Epithelial cell of proximal tubule (primary cell): Measurements from ENCODE around the gene PPP1CA. TPM values are rescaled to one million over a fixed set of nuclear protein-coding genes. Genes with fewer than 3 reads are reported as not detected.

Experiments
- DNase-seq: peaks from one replicate; pipeline ENCODE4 v3.0.0-alpha.2; 2011; ENCODE audit warnings: low read depth
- H3K4me3 ChIP-seq: 2 replicates; pipeline ENCODE4 v1.5.1; 2011; ENCODE audit warnings: low read depth, mild to moderate bottlenecking, low read length
- total RNA-seq: library from RNA; depleted of rRNA; stranded (reverse); fragments of >200 nt; gene quantifications from 2 replicates; pipeline ENCODE4 v1.2.3, GENCODE V29; 2015
- TF ChIP-seq, protein P1 (sequence below): conservative IDR thresholded peaks from 2 replicates; pipeline ENCODE4 v1.5.1; 2012; ENCODE audit warnings: low read depth, mild to moderate bottlenecking, low read length

PPP1CA gene
- total RNA-seq, 1 donor from 2014 or later = 359 TPM

DNA sequence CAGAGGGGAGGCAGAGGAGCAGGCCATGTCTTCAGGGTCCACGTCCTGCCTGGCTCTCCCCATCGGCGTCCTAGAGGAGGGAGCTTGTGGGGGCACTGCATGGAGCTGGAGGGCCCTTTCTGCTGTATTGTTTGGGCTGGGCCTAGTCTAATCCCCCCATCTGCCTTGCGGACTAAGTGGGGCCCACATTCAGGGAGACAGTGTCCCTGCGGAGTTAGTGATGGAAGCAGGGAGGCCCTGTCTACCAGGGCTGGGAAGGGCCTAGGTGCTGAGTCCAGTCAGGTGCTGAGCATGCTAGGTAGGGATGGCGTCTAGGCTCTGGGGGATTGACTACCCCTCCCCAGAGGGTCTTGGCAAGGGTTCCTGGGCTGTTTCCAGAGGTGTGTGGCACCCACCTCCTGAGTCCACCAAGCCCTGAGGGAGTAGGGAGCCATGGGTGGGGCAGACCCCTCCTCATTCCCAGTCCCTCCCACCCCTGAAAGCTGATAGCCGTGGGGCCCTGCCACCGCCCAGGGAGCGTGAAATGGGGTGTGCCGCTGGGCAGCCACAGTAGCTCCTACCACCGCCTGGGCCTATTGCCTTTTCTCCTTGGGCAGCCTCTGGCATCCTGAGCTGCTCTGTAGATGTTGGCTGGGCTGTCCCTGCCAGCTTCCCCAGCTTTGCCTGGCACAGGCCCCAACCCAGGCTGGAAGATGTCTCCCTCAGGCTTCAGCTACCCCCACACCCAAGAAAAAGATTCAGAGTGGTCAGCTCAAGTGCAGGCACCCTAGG is 46.5 kb downstream of the PPP1CA start:
- no peak for DNase-seq
- TF ChIP-seq, protein P1, sequence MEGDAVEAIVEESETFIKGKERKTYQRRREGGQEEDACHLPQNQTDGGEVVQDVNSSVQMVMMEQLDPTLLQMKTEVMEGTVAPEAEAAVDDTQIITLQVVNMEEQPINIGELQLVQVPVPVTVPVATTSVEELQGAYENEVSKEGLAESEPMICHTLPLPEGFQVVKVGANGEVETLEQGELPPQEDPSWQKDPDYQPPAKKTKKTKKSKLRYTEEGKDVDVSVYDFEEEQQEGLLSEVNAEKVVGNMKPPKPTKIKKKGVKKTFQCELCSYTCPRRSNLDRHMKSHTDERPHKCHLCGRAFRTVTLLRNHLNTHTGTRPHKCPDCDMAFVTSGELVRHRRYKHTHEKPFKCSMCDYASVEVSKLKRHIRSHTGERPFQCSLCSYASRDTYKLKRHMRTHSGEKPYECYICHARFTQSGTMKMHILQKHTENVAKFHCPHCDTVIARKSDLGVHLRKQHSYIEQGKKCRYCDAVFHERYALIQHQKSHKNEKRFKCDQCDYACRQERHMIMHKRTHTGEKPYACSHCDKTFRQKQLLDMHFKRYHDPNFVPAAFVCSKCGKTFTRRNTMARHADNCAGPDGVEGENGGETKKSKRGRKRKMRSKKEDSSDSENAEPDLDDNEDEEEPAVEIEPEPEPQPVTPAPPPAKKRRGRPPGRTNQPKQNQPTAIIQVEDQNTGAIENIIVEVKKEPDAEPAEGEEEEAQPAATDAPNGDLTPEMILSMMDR = no peak
- peak overlapping the region; percentile 14 for H3K4me3 ChIP-seq

DNA sequence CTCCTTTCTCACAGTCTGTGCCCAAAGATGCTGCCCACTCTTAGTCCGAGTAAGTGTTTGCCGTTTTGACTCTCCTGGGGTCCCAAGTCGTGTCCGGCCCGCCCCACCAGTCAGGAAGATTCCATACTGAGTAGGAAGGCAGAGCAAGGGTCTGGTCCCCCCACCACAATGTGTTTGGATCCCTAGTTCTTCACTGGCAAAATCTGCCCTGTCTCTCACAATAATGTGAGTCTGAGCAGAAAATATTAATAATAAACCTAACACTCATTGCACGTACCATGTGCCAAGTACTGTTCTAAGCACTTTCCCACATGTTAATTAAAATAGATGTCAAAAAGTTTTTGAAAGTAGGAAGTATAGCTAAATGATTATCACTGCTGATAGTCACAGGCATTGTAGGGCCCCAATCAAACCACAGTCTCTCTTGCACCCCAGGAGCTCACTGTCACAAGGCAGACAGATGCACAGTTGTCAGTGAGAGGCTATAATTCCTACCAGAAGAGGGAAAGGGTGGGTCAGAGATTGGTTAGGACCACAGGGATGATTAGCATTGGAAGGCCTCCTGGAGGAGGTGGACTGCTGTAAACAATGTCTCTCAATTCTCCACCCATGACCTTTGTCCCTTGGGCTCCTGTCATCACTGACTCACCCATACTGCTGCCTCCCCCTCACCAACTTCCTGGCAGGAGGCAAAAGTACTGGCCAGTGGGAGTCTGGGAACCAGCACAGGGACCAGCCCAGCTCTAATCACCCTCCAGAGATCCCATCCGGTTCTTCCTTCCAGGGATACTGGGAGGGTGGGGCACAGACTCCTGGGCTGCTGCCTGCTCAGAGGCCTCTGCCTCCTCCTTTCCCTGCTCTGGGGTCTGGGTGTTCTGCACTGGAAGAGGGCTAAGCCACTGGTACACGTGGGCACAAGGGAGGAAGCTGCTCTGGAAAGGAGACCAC is 47.3 kb downstream of the PPP1CA start:
- DNase-seq = peak; percentile 93
- TF ChIP-seq, protein P1 = peak; percentile 16
- peak overlapping the region; percentile 81 for H3K4me3 ChIP-seq

DNA sequence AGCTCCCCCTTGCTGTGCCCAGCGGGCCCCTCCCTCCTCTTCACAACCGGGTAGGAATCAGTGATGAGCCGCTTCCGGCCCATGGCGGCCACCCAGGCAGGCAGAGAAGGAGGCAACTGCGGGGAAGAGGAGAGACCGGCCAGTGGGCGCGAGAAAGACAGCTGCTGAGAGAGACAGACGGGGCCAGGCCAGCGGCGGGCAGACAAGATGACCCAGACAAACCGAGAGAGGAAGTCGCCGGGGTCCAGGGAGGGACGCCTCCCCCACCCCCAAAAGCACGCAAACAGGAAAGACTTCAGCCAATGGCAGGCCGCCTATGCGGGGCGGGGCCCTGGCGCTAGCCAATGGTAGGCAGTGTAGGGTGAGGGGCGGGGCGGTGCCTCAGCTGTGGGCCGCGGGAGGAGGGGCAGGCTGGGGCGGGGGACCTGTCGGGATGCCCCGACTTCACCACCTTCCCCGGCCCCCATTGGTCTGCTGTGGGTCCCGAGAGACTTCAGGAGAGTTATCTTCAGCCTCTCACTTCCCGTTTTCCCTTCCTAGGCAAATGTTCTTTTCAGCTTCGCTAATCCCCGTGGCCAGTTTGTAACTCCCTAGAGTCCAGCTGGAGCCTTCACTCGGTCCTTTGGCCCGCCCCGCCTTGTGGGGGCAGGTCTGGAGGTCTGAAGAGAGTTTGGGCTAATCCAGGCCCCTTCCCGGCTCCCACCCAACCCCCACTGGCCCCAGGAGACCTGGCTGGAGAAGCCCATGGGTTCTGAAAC is 48.2 kb downstream of the PPP1CA start, which contains the start of gene POLD4:
Gene POLD4 (minus strand): TSS at position 230 of the 758 bp plus-strand sequence. CDS start 147 bp downstream, at position 83.
- H3K4me3 ChIP-seq = peak within 1 kb of the TSS; percentile 81
- DNase-seq = no peak
- TF ChIP-seq, protein P1 = no peak

DNA sequence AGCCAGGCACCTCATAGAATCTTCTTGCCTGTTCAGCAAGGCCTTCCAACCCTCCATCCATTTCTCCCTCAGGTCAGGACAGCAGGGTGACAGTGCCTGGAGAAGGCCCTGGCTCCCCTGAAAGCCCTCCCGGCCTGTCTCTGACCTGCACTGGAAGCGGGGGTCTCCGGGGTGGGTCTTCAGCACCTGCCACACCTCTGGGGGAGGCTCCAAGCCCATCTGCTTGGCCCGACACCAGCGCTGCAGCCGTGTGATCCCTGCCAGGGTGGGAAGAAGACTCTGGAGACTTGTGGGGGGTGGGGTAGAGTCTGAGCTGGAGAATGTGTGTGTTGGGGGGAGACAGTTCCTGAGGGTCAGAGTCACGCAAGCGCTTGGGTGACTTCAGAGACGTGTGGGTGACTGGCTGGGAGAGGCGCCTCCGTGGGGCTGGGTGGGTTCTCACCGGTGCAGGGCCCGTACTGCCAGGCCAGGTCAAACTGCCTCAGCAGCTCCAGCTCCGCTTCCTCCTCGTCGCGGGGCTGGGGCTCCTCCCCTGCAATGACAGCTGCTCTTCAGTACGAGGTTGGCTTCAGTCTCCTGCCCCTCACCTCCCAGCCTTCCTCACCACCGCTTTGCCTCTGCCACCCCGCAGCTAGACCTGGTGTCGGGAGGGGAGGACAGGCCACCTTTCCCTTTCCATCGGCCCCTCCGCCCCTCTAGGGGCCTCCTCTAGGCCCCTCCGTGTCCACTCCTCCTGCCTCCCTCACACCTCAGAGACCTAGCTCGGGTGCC is 48.9 kb downstream of the PPP1CA start:
- H3K4me3 ChIP-seq = peak overlapping the region; percentile 81
- no peak for DNase-seq
- TF ChIP-seq, protein P1 = no peak

DNA sequence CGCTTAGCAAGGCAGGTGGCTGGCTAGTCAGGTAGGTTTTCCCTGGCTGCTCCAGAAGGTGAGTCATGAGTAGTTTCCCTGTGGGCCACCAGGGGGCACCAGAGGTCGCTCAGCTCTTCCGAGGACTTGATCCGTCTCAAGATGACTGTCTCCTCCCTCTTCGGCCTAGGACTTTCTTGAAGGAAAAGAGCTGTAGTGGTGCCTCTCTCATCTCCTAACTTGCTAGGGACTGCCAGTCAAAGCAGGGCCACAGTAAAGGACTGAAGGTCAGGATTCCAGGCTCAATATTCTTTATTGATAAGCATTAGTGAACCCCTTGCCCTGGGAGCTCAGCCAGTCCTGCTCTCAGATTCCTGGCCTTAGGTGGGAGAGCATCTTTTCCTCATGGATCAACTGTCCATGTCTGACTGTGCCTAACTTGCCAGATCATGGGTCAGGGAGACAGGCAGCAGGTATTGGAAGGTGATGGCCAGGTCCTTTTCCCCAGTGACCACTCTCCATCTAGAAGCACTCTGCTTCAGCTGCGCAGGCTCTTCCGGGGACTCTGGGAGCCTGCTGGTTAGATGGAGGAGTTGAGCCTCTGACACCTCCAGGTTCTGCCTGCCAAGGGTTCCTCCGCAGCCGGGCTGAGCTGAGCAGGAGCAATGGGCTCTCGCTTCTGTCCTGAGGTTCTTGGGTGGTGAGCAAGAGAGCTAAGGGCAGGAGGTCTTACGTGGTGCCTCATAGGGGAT is 50.2 kb downstream of the PPP1CA start:
- no peak for DNase-seq
- H3K4me3 ChIP-seq = peak overlapping the region; percentile 81
- TF ChIP-seq, protein P1 = peak; percentile 96
